ENCODE data around the gene THRA. TPM values are rescaled to one million over a fixed set of nuclear protein-coding genes. Genes with fewer than 3 reads are reported as not detected.
A peak's percentile ranks its signal among the peaks of the same experiment; 100 is the strongest.

The THRA gene
- total and polyA plus RNA-seq, 9 of the 15 experiments (the other 6 are each of a cell fraction or from before 2014, with no cell fraction given): 0.34 to 23.4 (median 12.7) TPM

DNA sequence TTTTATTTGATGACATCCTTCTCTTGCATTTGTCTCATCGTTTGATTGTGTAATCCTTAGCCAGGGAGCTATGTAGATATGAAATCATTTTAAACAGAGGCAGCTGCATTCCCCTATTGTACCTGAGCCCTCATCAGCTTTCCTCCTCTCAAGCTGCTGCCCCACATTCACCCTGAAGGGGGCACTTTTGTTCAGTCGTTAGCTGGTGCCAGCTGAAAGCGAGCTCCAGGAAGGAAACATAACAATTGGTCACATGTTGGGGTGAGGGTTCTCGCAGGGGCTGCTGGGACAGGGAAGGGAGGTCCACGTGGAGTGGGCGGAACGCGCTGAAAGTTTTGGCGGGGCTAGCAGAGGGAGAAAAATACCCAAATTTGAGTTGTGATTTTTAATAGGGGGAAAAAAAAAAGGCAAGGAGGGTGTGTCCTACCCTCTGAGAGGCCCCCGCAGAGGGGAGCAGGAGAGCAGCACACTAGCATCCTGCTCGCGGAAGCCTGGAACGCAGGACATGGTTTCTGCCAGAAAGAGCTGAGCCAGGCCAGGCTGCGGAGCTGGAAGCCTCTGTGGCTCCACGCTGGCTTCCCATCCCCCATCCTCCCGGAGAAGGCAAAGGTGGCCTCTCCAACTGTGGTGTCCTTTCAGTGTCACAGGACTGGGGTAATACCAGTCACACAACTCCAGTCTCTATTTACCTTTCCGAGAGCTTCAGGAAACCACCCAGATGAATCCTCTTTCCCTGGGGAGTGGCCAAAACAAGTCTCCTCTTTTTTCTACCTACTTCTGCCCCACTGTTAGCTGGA lies 50.5 kb downstream of the THRA start (continued):
- TF ChIP-seq, protein P1, sequence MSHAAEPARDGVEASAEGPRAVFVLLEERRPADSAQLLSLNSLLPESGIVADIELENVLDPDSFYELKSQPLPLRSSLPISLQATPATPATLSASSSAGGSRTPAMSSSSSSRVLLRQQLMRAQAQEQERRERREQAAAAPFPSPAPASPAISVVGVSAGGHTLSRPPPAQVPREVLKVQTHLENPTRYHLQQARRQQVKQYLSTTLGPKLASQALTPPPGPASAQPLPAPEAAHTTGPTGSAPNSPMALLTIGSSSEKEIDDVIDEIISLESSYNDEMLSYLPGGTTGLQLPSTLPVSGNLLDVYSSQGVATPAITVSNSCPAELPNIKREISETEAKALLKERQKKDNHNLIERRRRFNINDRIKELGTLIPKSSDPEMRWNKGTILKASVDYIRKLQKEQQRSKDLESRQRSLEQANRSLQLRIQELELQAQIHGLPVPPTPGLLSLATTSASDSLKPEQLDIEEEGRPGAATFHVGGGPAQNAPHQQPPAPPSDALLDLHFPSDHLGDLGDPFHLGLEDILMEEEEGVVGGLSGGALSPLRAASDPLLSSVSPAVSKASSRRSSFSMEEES (CRISPR knock-in tag; IDR thresholded peaks at IDR 0.05): peak; percentile 46
- 0 out of 2 replicates have a peak, but pooled peaks have one; percentile 35 for TF ChIP-seq ZNF668 (CRISPR knock-in tag; IDR thresholded peaks at IDR 0.05)
- TF ChIP-seq SRSF7 (optimal IDR thresholded peaks at IDR 0.05; ENCODE audit: low read depth, low read length): no peak
- no peak for TF ChIP-seq MED1 (CRISPR knock-in tag; IDR thresholded peaks at IDR 0.05; ENCODE audit: borderline replicate concordance)
- no peak for TF ChIP-seq KLF10 (CRISPR knock-in tag; IDR thresholded peaks at IDR 0.05)
- 0 out of 4 replicates have a peak, but pooled peaks have one; percentile 11 to 15 for TF ChIP-seq NRF1 (conservative IDR thresholded peaks at IDR 0.05 in 1 of 2, IDR thresholded peaks at IDR 0.05 in 1 of 2)
- TF ChIP-seq ELF2 (CRISPR knock-in tag; IDR thresholded peaks at IDR 0.05): no peak
- no peak for TF ChIP-seq ZNF717 (CRISPR knock-in tag; IDR thresholded peaks at IDR 0.05)
- TF ChIP-seq, protein P2, sequence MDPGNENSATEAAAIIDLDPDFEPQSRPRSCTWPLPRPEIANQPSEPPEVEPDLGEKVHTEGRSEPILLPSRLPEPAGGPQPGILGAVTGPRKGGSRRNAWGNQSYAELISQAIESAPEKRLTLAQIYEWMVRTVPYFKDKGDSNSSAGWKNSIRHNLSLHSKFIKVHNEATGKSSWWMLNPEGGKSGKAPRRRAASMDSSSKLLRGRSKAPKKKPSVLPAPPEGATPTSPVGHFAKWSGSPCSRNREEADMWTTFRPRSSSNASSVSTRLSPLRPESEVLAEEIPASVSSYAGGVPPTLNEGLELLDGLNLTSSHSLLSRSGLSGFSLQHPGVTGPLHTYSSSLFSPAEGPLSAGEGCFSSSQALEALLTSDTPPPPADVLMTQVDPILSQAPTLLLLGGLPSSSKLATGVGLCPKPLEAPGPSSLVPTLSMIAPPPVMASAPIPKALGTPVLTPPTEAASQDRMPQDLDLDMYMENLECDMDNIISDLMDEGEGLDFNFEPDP (CRISPR knock-in tag; IDR thresholded peaks at IDR 0.05): no peak
- TF ChIP-seq TAF15 (IDR thresholded peaks at IDR 0.05; ENCODE audit: low read depth, low read length): no peak
- TF ChIP-seq, protein P3, sequence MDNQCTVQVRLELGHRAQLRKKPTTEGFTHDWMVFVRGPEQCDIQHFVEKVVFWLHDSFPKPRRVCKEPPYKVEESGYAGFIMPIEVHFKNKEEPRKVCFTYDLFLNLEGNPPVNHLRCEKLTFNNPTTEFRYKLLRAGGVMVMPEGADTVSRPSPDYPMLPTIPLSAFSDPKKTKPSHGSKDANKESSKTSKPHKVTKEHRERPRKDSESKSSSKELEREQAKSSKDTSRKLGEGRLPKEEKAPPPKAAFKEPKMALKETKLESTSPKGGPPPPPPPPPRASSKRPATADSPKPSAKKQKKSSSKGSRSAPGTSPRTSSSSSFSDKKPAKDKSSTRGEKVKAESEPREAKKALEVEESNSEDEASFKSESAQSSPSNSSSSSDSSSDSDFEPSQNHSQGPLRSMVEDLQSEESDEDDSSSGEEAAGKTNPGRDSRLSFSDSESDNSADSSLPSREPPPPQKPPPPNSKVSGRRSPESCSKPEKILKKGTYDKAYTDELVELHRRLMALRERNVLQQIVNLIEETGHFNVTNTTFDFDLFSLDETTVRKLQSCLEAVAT (IDR thresholded peaks at IDR 0.05): no peak
- no peak for TF ChIP-seq CAMTA2 (CRISPR knock-in tag; conservative IDR thresholded peaks at IDR 0.05)
- TF ChIP-seq, protein P4, sequence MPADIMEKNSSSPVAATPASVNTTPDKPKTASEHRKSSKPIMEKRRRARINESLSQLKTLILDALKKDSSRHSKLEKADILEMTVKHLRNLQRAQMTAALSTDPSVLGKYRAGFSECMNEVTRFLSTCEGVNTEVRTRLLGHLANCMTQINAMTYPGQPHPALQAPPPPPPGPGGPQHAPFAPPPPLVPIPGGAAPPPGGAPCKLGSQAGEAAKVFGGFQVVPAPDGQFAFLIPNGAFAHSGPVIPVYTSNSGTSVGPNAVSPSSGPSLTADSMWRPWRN (IDR thresholded peaks at IDR 0.05; ENCODE audit: low read depth): no peak
- no peak for TF ChIP-seq BRCA1 (IDR thresholded peaks at IDR 0.05)
- no peak for TF ChIP-seq BRCA1 (CRISPR knock-in tag; IDR thresholded peaks at IDR 0.05)
- no peak for TF ChIP-seq MAFG (tag; conservative IDR thresholded peaks at IDR 0.05)
- TF ChIP-seq, protein P5, sequence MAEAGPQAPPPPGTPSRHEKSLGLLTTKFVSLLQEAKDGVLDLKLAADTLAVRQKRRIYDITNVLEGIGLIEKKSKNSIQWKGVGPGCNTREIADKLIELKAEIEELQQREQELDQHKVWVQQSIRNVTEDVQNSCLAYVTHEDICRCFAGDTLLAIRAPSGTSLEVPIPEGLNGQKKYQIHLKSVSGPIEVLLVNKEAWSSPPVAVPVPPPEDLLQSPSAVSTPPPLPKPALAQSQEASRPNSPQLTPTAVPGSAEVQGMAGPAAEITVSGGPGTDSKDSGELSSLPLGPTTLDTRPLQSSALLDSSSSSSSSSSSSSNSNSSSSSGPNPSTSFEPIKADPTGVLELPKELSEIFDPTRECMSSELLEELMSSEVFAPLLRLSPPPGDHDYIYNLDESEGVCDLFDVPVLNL (CRISPR knock-in tag; IDR thresholded peaks at IDR 0.05; ENCODE audit: low read depth): no peak
- TF ChIP-seq ZBTB7A (IDR thresholded peaks at IDR 0.05; ENCODE audit: borderline replicate concordance, control insufficient read depth, low read depth, low read length): no peak
- TF ChIP-seq, protein P6, sequence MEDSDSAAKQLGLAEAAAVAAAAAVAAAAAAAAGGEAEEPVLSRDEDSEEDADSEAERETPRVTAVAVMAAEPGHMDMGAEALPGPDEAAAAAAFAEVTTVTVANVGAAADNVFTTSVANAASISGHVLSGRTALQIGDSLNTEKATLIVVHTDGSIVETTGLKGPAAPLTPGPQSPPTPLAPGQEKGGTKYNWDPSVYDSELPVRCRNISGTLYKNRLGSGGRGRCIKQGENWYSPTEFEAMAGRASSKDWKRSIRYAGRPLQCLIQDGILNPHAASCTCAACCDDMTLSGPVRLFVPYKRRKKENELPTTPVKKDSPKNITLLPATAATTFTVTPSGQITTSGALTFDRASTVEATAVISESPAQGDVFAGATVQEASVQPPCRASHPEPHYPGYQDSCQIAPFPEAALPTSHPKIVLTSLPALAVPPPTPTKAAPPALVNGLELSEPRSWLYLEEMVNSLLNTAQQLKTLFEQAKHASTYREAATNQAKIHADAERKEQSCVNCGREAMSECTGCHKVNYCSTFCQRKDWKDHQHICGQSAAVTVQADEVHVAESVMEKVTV (CRISPR knock-in tag; IDR thresholded peaks at IDR 0.05): peak; percentile 55; the same call in 1 of the 2 replicates
- peak; percentile 63; the same call in 1 of the 2 replicates for TF ChIP-seq TRIM28 (IDR thresholded peaks at IDR 0.05)
- no peak for TF ChIP-seq JUNB (CRISPR knock-in tag; conservative IDR thresholded peaks at IDR 0.05)

Measured in K562 (cell line).